Subcutaneous adipose tissue (tissue), 4 donors: ENCODE results near the gene PTPN12. TPM values are rescaled to one million over a fixed set of nuclear protein-coding genes. Genes with fewer than 3 reads are reported as not detected.

ENCODE experiments used
- total RNA-seq, 4 donors: library from RNA; depleted of rRNA; stranded (reverse); fragments of >200 nt; gene quantifications; one replicate each; pipeline ENCODE4 v1.1.0, GENCODE V29; 2016
- TF ChIP-seq, protein P1 (sequence below): fragments of 450-650 bp; IDR thresholded peaks from one replicate; pipeline ENCODE4 v1.5.1; 2016; ENCODE audit warnings: low read depth, mild to moderate bottlenecking, control low read depth, antibody characterized with exemption, moderate library complexity

Gene PTPN12
- total RNA-seq, 4 donors from 2014 or later, result 147 to 243 (median 188) TPM

GRCh38 chr7:77558284-77558967 is 21.3 kb downstream of the PTPN12 start:
- TF ChIP-seq, protein P1, sequence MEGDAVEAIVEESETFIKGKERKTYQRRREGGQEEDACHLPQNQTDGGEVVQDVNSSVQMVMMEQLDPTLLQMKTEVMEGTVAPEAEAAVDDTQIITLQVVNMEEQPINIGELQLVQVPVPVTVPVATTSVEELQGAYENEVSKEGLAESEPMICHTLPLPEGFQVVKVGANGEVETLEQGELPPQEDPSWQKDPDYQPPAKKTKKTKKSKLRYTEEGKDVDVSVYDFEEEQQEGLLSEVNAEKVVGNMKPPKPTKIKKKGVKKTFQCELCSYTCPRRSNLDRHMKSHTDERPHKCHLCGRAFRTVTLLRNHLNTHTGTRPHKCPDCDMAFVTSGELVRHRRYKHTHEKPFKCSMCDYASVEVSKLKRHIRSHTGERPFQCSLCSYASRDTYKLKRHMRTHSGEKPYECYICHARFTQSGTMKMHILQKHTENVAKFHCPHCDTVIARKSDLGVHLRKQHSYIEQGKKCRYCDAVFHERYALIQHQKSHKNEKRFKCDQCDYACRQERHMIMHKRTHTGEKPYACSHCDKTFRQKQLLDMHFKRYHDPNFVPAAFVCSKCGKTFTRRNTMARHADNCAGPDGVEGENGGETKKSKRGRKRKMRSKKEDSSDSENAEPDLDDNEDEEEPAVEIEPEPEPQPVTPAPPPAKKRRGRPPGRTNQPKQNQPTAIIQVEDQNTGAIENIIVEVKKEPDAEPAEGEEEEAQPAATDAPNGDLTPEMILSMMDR, result no peak

DNA sequence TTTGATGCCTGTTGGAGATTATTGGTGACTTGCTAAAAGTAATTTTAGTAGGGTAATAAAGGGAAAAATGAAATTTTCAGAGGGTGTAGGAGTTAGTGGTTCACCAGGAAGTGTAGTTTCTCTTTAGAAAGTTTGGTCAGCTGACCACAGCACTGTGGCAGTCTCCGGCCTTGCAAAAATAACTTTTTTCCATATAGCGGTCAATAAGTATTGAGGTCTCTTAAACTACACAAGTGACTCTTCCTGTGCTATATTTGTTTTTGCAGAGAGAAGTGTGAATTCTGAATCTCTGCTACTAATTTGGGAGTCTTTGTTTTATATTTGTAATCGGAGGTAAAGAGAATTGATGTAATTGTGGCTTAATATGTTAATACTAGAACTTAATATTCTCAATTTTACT is 24.3 kb downstream of the PTPN12 start:
- TF ChIP-seq, protein P1, result no peak

DNA sequence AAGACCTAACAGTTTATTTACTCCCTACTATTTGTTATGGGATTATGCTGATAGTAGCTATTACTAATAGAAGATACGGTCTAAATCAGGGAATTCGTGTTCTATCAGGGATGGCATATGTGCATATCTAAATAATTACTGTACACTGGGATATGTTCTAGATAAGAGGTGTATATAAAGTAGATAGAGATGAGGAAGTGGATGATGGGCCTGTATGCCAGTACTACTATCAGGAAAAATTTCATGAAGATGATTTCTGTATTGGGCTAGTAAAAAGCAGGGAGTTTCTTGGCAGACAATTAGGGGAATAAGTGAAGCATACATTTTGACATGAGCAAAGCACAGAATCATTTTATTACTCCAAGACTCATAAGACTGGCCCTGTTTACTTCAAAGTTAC is 26.2 kb downstream of the PTPN12 start:
- TF ChIP-seq, protein P1, result no peak

DNA sequence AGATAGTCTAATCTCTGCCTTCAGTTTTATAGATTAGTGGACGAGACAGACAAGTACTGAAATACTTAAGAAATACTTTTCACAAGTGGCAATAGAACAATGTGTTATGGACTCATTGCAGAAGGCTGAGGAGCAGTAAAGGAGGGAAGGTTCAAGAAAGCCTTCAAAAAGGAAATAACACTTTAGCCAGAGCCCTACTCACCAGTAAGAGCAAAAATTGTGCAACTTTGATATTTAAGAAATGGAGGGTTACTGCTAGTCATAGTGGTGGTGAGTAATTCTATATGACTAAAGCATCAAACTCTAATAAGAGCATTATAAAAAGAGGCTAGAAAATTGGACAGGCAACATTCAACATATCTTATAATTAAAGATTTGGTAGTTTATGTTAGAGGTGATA is 28.8 kb downstream of the PTPN12 start:
- TF ChIP-seq, protein P1, result no peak

DNA sequence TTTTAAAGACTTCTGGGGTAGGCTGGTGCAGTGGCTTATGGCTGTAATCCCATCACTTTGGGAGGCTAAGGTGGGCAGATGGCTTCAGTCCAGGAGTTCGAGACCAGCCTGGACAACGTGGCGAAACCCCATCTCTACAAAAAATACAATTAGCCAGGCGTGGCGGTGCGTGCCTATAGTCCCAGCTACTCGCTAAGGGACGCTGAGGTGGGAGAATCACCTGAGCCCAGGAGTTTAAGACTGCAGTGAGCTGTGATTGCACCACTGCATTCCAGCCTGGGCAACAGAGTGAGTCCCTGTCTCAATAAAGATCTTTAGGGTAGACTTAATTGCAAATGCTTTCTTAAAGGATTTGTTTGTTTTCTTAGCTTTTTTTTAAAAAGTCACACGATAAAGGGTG is 29.3 kb downstream of the PTPN12 start:
- TF ChIP-seq, protein P1, result no peak

GRCh38 chr7:77569514-77570232 is 32.6 kb downstream of the PTPN12 start:
- TF ChIP-seq, protein P1, result no peak

DNA sequence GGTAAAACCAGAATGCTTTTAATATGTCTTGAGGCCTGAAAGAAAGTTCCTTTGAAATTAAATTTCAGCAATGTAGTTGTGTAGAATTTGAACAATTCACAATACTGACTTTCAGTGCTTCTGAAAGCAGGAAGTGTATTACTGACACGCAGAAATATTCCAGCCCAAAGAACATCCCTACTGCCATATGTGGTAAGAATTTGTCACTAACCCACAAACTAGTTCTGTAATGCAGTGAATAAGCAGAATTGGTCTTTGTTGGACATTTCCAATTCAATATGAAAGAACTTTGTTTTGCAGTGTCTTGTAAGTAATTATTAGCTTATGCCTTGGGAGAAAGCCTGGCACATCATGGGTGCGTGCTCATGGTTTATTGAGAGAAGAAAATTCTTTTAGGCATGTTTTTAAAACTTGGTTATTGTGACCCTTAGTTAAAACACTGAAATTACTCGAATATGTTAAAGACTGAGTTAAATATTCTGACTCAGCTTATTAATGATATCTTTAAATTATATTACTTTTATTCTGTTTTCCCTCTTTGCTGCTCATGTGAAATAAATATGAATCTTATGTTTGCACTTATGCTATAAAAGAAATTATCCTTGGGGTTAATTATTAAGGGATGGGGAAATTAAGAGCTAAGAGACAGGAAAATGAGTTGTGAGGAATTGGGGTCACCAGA is 33.4 kb downstream of the PTPN12 start:
- TF ChIP-seq, protein P1, result no peak
